ENCODE measurements around the gene TLE6. TPM values are rescaled to one million over a fixed set of nuclear protein-coding genes. Genes with fewer than 3 reads are reported as not detected.
"Not testable (repeated sequence)": the region's sequence is repeated elsewhere in the genome, so short reads cannot be mapped to it uniquely, and the experiment has no call there.

TLE6 gene
- total RNA-seq, 1 donor from 2014 or later: 1.4 TPM

- Mint-ChIP-seq H3K36me3 (ENCODE audit: low read depth) (no peaks in the 10 kb centered on the region), H3K27ac (no peak overlapping the region), H3K27me3 (ENCODE audit: low read depth) (peaks cover 17% of the 10 kb centered on the region), H3K4me1 (ENCODE audit: low read depth) (peaks cover 18% of the 10 kb centered on the region), H3K4me3 (ENCODE audit: low read depth) (no peak overlapping the region), H3K9me3 (no peaks in the 10 kb centered on the region)
- no peak for DNase-seq (ENCODE audit: low spot score)
- intact Hi-C loops (cut with micrococcal nuclease): no loop called here
Observed at GRCh38 chr19:2978772-2979171, 1.4 kb downstream of the TLE6 start.

GRCh38 chr19:2981898-2982297 lies 4.5 kb downstream of the TLE6 start:
- no peak overlapping the region for H3K4me3 Mint-ChIP-seq (ENCODE audit: low read depth)
- H3K4me1 Mint-ChIP-seq (ENCODE audit: low read depth): peaks cover 5% of the 10 kb centered on the region
- H3K9me3 Mint-ChIP-seq: no peaks in the 10 kb centered on the region
- no peaks in the 10 kb centered on the region for H3K36me3 Mint-ChIP-seq (ENCODE audit: low read depth)
- intact Hi-C loops (cut with micrococcal nuclease): no loop called here
- DNase-seq (ENCODE audit: low spot score): no peak
- H3K27ac Mint-ChIP-seq: no peak overlapping the region
- peaks cover 16% of the 10 kb centered on the region for H3K27me3 Mint-ChIP-seq (ENCODE audit: low read depth)

GRCh38 chr19:2982561-2982960 lies 5.2 kb downstream of the TLE6 start:
- intact Hi-C loops (cut with micrococcal nuclease): no loop called here
- Mint-ChIP-seq H3K9me3 (no peaks in the 10 kb centered on the region), H3K27ac (no peak overlapping the region), H3K27me3 (ENCODE audit: low read depth) (peaks cover 18% of the 10 kb centered on the region), H3K4me3 (ENCODE audit: low read depth) (no peak overlapping the region), H3K36me3 (ENCODE audit: low read depth) (no peaks in the 10 kb centered on the region), H3K4me1 (ENCODE audit: low read depth) (peaks cover 2% of the 10 kb centered on the region)
- no peak for DNase-seq (ENCODE audit: low spot score)

- intact Hi-C loops (cut with micrococcal nuclease): no loop called here
- Mint-ChIP-seq H3K4me3 (ENCODE audit: low read depth) (no peak overlapping the region), H3K27ac (no peak overlapping the region), H3K4me1 (ENCODE audit: low read depth) (no peaks in the 10 kb centered on the region), H3K27me3 (ENCODE audit: low read depth) (peaks cover 18% of the 10 kb centered on the region), H3K9me3 (no peaks in the 10 kb centered on the region), H3K36me3 (ENCODE audit: low read depth) (no peaks in the 10 kb centered on the region)
- DNase-seq (ENCODE audit: low spot score): no peak
Observed at GRCh38 chr19:2982983-2983350, 5.6 kb downstream of the TLE6 start.

GRCh38 chr19:2983351-2984214 lies 6.2 kb downstream of the TLE6 start:
- no peak for DNase-seq (ENCODE audit: low spot score)
- no peaks in the 10 kb centered on the region for H3K36me3 Mint-ChIP-seq (ENCODE audit: low read depth)
- H3K27me3 Mint-ChIP-seq (ENCODE audit: low read depth): peaks cover 18% of the 10 kb centered on the region
- H3K4me3 Mint-ChIP-seq (ENCODE audit: low read depth): no peak overlapping the region
- no peaks in the 10 kb centered on the region for H3K4me1 Mint-ChIP-seq (ENCODE audit: low read depth)
- no peak overlapping the region for H3K27ac Mint-ChIP-seq
- H3K9me3 Mint-ChIP-seq: no peaks in the 10 kb centered on the region
- intact Hi-C loops (cut with micrococcal nuclease): no loop called here

- Mint-ChIP-seq H3K27me3 (ENCODE audit: low read depth) (peaks cover 18% of the 10 kb centered on the region), H3K36me3 (ENCODE audit: low read depth) (no peaks in the 10 kb centered on the region), H3K4me1 (ENCODE audit: low read depth) (no peaks in the 10 kb centered on the region), H3K27ac (no peak overlapping the region), H3K9me3 (no peaks in the 10 kb centered on the region), H3K4me3 (ENCODE audit: low read depth) (no peak overlapping the region)
- intact Hi-C loops (cut with micrococcal nuclease): no loop called here
- no peak for DNase-seq (ENCODE audit: low spot score)
Observed at GRCh38 chr19:2984215-2984528, 6.8 kb downstream of the TLE6 start.

GRCh38 chr19:2986951-2987524 lies 9.7 kb downstream of the TLE6 start:
- intact Hi-C loops (cut with micrococcal nuclease): no loop called here
- Mint-ChIP-seq H3K27me3 (ENCODE audit: low read depth) (peaks cover 14% of the 10 kb centered on the region), H3K9me3 (no peaks in the 10 kb centered on the region), H3K4me1 (ENCODE audit: low read depth) (no peaks in the 10 kb centered on the region), H3K36me3 (ENCODE audit: low read depth) (no peaks in the 10 kb centered on the region), H3K27ac (no peak overlapping the region), H3K4me3 (ENCODE audit: low read depth) (no peak overlapping the region)
- DNase-seq (ENCODE audit: low spot score): no peak

- no peaks in the 10 kb centered on the region for H3K36me3 Mint-ChIP-seq (ENCODE audit: low read depth)
- H3K4me3 Mint-ChIP-seq (ENCODE audit: low read depth): no peak overlapping the region
- H3K27ac Mint-ChIP-seq: no peak overlapping the region
- DNase-seq (ENCODE audit: low spot score): no peak
- intact Hi-C loops (cut with micrococcal nuclease): no loop called here
- peaks cover 14% of the 10 kb centered on the region for H3K27me3 Mint-ChIP-seq (ENCODE audit: low read depth)
- no peaks in the 10 kb centered on the region for H3K9me3 Mint-ChIP-seq
- no peaks in the 10 kb centered on the region for H3K4me1 Mint-ChIP-seq (ENCODE audit: low read depth)
Observed at GRCh38 chr19:2987797-2988196, 10.4 kb downstream of the TLE6 start.

GRCh38 chr19:2988568-2988967 lies 11.2 kb downstream of the TLE6 start:
- Mint-ChIP-seq H3K36me3 (ENCODE audit: low read depth) (no peaks in the 10 kb centered on the region), H3K9me3 (no peaks in the 10 kb centered on the region), H3K4me1 (ENCODE audit: low read depth) (no peaks in the 10 kb centered on the region), H3K4me3 (ENCODE audit: low read depth) (no peak overlapping the region), H3K27ac (no peak overlapping the region), H3K27me3 (ENCODE audit: low read depth) (peaks cover 8% of the 10 kb centered on the region)
- DNase-seq (ENCODE audit: low spot score): no peak
- intact Hi-C loops (cut with micrococcal nuclease): no loop called here

GRCh38 chr19:2989236-2989946 lies 12.0 kb downstream of the TLE6 start:
- Mint-ChIP-seq H3K27me3 (ENCODE audit: low read depth) (peaks cover 6% of the 10 kb centered on the region), H3K27ac (no peak overlapping the region), H3K4me1 (ENCODE audit: low read depth) (no peaks in the 10 kb centered on the region), H3K36me3 (ENCODE audit: low read depth) (no peaks in the 10 kb centered on the region), H3K4me3 (ENCODE audit: low read depth) (no peak overlapping the region), H3K9me3 (no peaks in the 10 kb centered on the region)
- intact Hi-C loops (cut with micrococcal nuclease): no loop called here
- no peak for DNase-seq (ENCODE audit: low spot score)

GRCh38 chr19:2992333-2992732 lies 15.0 kb downstream of the TLE6 start:
- not testable (repeated sequence) for H3K4me1 Mint-ChIP-seq (ENCODE audit: low read depth); H3K9me3 Mint-ChIP-seq; H3K4me3 Mint-ChIP-seq (ENCODE audit: low read depth)

GRCh38 chr19:2992958-2993357 lies 15.6 kb downstream of the TLE6 start:
- Mint-ChIP-seq H3K36me3 (ENCODE audit: low read depth) (no peaks in the 10 kb centered on the region), H3K27me3 (ENCODE audit: low read depth) (no peaks in the 10 kb centered on the region), H3K9me3 (no peaks in the 10 kb centered on the region), H3K4me3 (ENCODE audit: low read depth) (no peak overlapping the region), H3K4me1 (ENCODE audit: low read depth) (no peaks in the 10 kb centered on the region), H3K27ac (no peak overlapping the region)
- no peak for DNase-seq (ENCODE audit: low spot score)
- intact Hi-C loops (cut with micrococcal nuclease): no loop called here

More at GRCh38 chr19:2992333-2992732, 15.0 kb downstream of the TLE6 start:
- DNase-seq (ENCODE audit: low spot score); H3K27ac Mint-ChIP-seq; H3K36me3 Mint-ChIP-seq (ENCODE audit: low read depth); intact Hi-C loops (cut with micrococcal nuclease); H3K27me3 Mint-ChIP-seq (ENCODE audit: low read depth): not testable (repeated sequence)

GRCh38 chr19:2993579-2993978 lies 16.2 kb downstream of the TLE6 start:
- H3K27me3 Mint-ChIP-seq (ENCODE audit: low read depth): no peaks in the 10 kb centered on the region
- DNase-seq (ENCODE audit: low spot score): no peak
- H3K4me1 Mint-ChIP-seq (ENCODE audit: low read depth): no peaks in the 10 kb centered on the region
- H3K36me3 Mint-ChIP-seq (ENCODE audit: low read depth): no peaks in the 10 kb centered on the region
- H3K9me3 Mint-ChIP-seq: no peaks in the 10 kb centered on the region
- H3K4me3 Mint-ChIP-seq (ENCODE audit: low read depth): no peak overlapping the region
- intact Hi-C loops (cut with micrococcal nuclease): no loop called here
- no peak overlapping the region for H3K27ac Mint-ChIP-seq
